HUDEP-2 (cell line): Measurements from ENCODE around the gene CREBRF.
"Not testable (repeated sequence)": the region's sequence is repeated elsewhere in the genome, so short reads cannot be mapped to it uniquely, and the experiment has no call there.

Experiments used
- DNase-seq, 76 experiments: peaks; one replicate each; lab custom pipeline; 2025; ENCODE audit not compliant: unreplicated experiment in 76 of 76; lab: John Stamatoyannopoulos, UW

CREBRF gene

GRCh38 chr5:173033923-173034322 lies 22.2 kb upstream of the CREBRF start:
- no peak for DNase-seq

- DNase-seq = no peak
These were observed 20.0 kb upstream of the CREBRF start for GRCh38 chr5:173035904-173036707.

GRCh38 chr5:173039188-173039587 lies 17.0 kb upstream of the CREBRF start:
- no peak for DNase-seq

- no peak for DNase-seq
These were observed 16.2 kb upstream of the CREBRF start for GRCh38 chr5:173039964-173040363.

GRCh38 chr5:173041881-173042762 lies 14.0 kb upstream of the CREBRF start:
- DNase-seq = no peak

- no peak for DNase-seq
These were observed 13.4 kb upstream of the CREBRF start for GRCh38 chr5:173042763-173043107.

GRCh38 chr5:173045474-173045873 lies 10.7 kb upstream of the CREBRF start:
- no peak for DNase-seq

- not testable (repeated sequence) for DNase-seq
These were observed 8.9 kb upstream of the CREBRF start for GRCh38 chr5:173047096-173047837.

- DNase-seq = no peak
These were observed 8.4 kb upstream of the CREBRF start for GRCh38 chr5:173047838-173048105.

GRCh38 chr5:173050791-173051190 lies 5.4 kb upstream of the CREBRF start:
- DNase-seq = no peak

- no peak for DNase-seq
These were observed 4.4 kb upstream of the CREBRF start for GRCh38 chr5:173051746-173052145.

- no peak for DNase-seq
These were observed 3.1 kb upstream of the CREBRF start for GRCh38 chr5:173053041-173053440.

- DNase-seq = no peak
These were observed 970 bp upstream of the CREBRF start for GRCh38 chr5:173055042-173055721.

- no peak for DNase-seq
These were observed 500 bp upstream of the CREBRF start for GRCh38 chr5:173055722-173055982.

- peak in 31 of 76 experiments; percentile 41 to 87 (median 77) for DNase-seq
These were observed 570 bp downstream of the CREBRF start for GRCh38 chr5:173056783-173057061.

GRCh38 chr5:173057062-173057924 lies 1.1 kb downstream of the CREBRF start:
- peak; percentile 35 to 99 (median 96) for DNase-seq

GRCh38 chr5:173062141-173062540 lies 6.0 kb downstream of the CREBRF start:
- no peak for DNase-seq

GRCh38 chr5:173065155-173065554 lies 9.0 kb downstream of the CREBRF start:
- no peak for DNase-seq

GRCh38 chr5:173069671-173070070 lies 13.5 kb downstream of the CREBRF start:
- no peak for DNase-seq

- DNase-seq = no peak
These were observed 19.1 kb downstream of the CREBRF start for GRCh38 chr5:173075137-173075843.
